ENCODE data around the gene ARSB.

The ARSB gene

GRCh38 chr5:78985116-78985724 lies at the start of gene ARSB:
Gene ARSB (minus strand): TSS chr5:78985310. CDS start chr5:78985248, 62 bp downstream.
- no peak for TF ChIP-seq CTCF (IDR thresholded peaks at IDR 0.05)
- DNase-seq (ENCODE audit: low spot score) = peak; percentile 78
- Histone ChIP-seq H3K4me3 (peak within 1 kb of the TSS; percentile 95), H3K27ac (peak within 1 kb of the TSS; percentile 98 to 99)

DNA sequence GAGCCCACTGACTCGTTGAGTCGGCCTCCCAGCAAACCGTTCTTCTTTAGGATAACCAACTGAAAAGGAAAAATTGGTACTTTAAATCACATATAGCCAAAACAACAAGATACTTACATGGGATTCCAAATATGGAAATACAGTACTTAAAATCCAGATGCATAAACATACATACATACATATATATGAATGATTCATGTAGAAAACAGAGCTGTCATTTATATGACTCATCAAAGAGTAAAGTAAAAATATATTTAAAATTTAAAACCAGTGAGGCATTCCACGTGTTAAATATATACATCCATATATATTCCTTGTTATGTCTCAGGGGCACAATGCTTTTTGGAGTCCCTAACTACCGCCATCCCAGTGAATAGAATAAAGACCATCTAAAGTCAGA lies 47.7 kb upstream of the ARSB start:
- TF ChIP-seq CTCF (IDR thresholded peaks at IDR 0.05) = no peak
- no peak for DNase-seq (ENCODE audit: low spot score)
- Histone ChIP-seq H3K27ac (no peak overlapping the region), H3K4me3 (no peak overlapping the region)

DNA sequence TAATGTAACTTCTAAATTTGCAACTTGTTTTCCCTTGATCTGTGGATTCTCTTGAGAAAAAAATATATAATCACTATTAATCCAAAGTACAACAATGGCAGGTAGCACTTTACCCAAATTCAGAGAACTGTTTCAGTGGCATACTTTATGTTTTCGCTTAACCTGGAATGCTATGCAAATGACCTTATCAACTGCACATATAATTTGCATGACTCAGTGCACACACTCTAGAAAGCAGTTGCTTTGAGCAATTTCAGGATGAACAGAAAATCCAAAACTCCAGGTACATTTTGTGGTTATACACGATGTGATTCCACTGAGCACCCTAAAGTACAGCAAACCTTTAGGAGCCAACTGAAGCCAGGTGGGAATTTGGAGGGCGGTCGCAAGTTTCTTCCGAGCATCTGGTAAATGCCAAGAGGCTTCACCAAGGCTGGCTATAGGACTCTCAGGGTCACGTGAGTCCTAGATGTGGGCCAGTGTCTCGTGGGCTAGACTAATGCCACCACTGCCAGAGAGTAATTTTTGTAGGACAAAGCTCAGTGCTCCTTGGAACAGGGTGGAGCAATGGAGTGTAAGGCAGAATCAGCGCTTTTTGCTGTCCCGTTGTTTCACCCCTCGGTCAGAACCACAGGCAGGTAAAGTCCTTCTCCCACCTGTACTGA lies 47.1 kb upstream of the ARSB start:
- no peak overlapping the region for H3K27ac ChIP-seq
- TF ChIP-seq CTCF (IDR thresholded peaks at IDR 0.05) = no peak
- H3K4me3 ChIP-seq = no peak overlapping the region
- no peak for DNase-seq (ENCODE audit: low spot score)

DNA sequence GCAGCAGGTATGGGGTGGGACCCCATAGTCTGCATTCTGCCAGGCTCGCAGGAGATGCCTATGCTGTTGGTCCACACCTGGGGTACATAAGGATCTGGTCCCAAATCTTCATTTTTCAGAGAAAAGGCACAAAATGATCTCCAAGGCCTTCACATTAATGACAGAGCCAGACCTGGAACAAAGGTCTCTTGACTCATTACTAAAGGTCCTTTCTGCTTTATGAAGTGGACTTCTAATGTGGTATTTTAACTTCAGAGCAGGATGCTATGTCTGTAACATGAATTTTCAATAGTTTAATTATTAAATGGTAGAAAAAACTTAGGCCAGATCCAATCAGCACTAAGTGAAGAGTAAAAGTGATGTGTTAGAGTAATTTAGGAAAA lies 46.4 kb upstream of the ARSB start:
- Histone ChIP-seq H3K4me3 (no peak overlapping the region), H3K27ac (no peak overlapping the region)
- DNase-seq (ENCODE audit: low spot score) = no peak
- no peak for TF ChIP-seq CTCF (IDR thresholded peaks at IDR 0.05)

- no peak overlapping the region for H3K27ac ChIP-seq
- no peak for TF ChIP-seq CTCF (IDR thresholded peaks at IDR 0.05)
- no peak for DNase-seq (ENCODE audit: low spot score)
- H3K4me3 ChIP-seq = no peak overlapping the region
These were observed 45.8 kb upstream of the ARSB start for GRCh38 chr5:79030663-79031484.

- no peak overlapping the region for H3K27ac ChIP-seq
- peak overlapping the region; percentile 65 for H3K4me3 ChIP-seq
- TF ChIP-seq CTCF (IDR thresholded peaks at IDR 0.05) = peak; percentile 92
- DNase-seq (ENCODE audit: low spot score) = no peak
These were observed 40.0 kb upstream of the ARSB start for GRCh38 chr5:79025054-79025472.
